Measurements from ENCODE around the gene PPP1R13B. TPM values are rescaled to one million over a fixed set of nuclear protein-coding genes. Genes with fewer than 3 reads are reported as not detected.

The PPP1R13B gene
- total RNA-seq, 1 donor from 2014 or later: 2.5 TPM

- Mint-ChIP-seq H3K9me3 (no peaks in the 10 kb centered on the region), H3K4me1 (peaks cover 4% of the 10 kb centered on the region), H3K4me3 (no peak overlapping the region), H3K27ac (no peak overlapping the region), H3K36me3 (peaks cover 18% of the 10 kb centered on the region), H3K27me3 (ENCODE audit: insufficient read depth, low read depth) (peaks cover 4% of the 10 kb centered on the region)
- Histone ChIP-seq H3K27me3 (no peaks in the 10 kb centered on the region), H3K4me1 (no peaks in the 10 kb centered on the region), H3K36me3 (no peaks in the 10 kb centered on the region), H3K4me2 (no peak overlapping the region), H4K20me1 (ENCODE audit: low read depth) (peaks cover 8% of the 10 kb centered on the region), H3K9ac (no peak overlapping the region), H3K4me3 (no peak overlapping the region), H3K79me2 (ENCODE audit: low read depth) (no peaks in the 10 kb centered on the region), H2AFZ (replicated peaks) (no peak overlapping the region), H3K9me3 (ENCODE audit: low read depth) (no peaks in the 10 kb centered on the region), H3K27ac (no peak overlapping the region), H3F3A (ENCODE audit: low read depth) (no peaks in the 10 kb centered on the region)
- DNase-seq (ENCODE audit: low spot score): no peak
- TF ChIP-seq EZH2 (IDR thresholded peaks at IDR 0.05): no peak
Measured at GRCh38 chr14:103736546-103737431, 110.6 kb downstream of the PPP1R13B start.

GRCh38 chr14:103735815-103736545 is 111.4 kb downstream of the PPP1R13B start:
- H3K27ac Mint-ChIP-seq: no peak overlapping the region
- H3K27ac ChIP-seq: no peak overlapping the region

GRCh38 chr14:103735439-103735814 is 111.9 kb downstream of the PPP1R13B start:
- Histone ChIP-seq H3K27me3 (no peaks in the 10 kb centered on the region), H3K9me3 (ENCODE audit: low read depth) (no peaks in the 10 kb centered on the region), H2AFZ (replicated peaks) (no peak overlapping the region), H3K36me3 (no peaks in the 10 kb centered on the region), H4K20me1 (ENCODE audit: low read depth) (peaks cover 8% of the 10 kb centered on the region), H3K79me2 (ENCODE audit: low read depth) (no peaks in the 10 kb centered on the region), H3K9ac (no peak overlapping the region), H3K27ac (no peak overlapping the region), H3K4me1 (no peaks in the 10 kb centered on the region), H3F3A (ENCODE audit: low read depth) (no peaks in the 10 kb centered on the region), H3K4me3 (no peak overlapping the region), H3K4me2 (no peak overlapping the region)
- Mint-ChIP-seq H3K4me3 (no peak overlapping the region), H3K27me3 (ENCODE audit: insufficient read depth, low read depth) (peaks cover 4% of the 10 kb centered on the region), H3K4me1 (peaks cover 4% of the 10 kb centered on the region), H3K9me3 (no peaks in the 10 kb centered on the region), H3K27ac (no peak overlapping the region), H3K36me3 (peaks cover 15% of the 10 kb centered on the region)
- no peak for DNase-seq (ENCODE audit: low spot score)
- TF ChIP-seq EZH2phosphoT487 (IDR thresholded peaks at IDR 0.05) (no peak), EZH2 (IDR thresholded peaks at IDR 0.05) (no peak), CTCF (IDR thresholded peaks at IDR 0.05) (no peak)

More at GRCh38 chr14:103735815-103736545, 111.4 kb downstream of the PPP1R13B start:
- no peaks in the 10 kb centered on the region for H3K36me3 ChIP-seq
- no peak for TF ChIP-seq EZH2phosphoT487 (IDR thresholded peaks at IDR 0.05)
- no peak for TF ChIP-seq EZH2 (IDR thresholded peaks at IDR 0.05)
- no peak for TF ChIP-seq CTCF (IDR thresholded peaks at IDR 0.05)
- peaks cover 8% of the 10 kb centered on the region for H4K20me1 ChIP-seq (ENCODE audit: low read depth)
- H3K4me3 ChIP-seq: no peak overlapping the region
- H3K36me3 Mint-ChIP-seq: peaks cover 17% of the 10 kb centered on the region
- H3K9me3 ChIP-seq (ENCODE audit: low read depth): no peaks in the 10 kb centered on the region
- H3K9ac ChIP-seq: no peak overlapping the region
- peaks cover 4% of the 10 kb centered on the region for H3K4me1 Mint-ChIP-seq
- no peaks in the 10 kb centered on the region for H3K9me3 Mint-ChIP-seq
- no peaks in the 10 kb centered on the region for H3F3A ChIP-seq (ENCODE audit: low read depth)
- no peak overlapping the region for H2AFZ ChIP-seq (replicated peaks)
- H3K4me1 ChIP-seq: no peaks in the 10 kb centered on the region
- H3K4me2 ChIP-seq: no peak overlapping the region
- H3K27me3 ChIP-seq: no peaks in the 10 kb centered on the region
- H3K4me3 Mint-ChIP-seq: no peak overlapping the region
- peaks cover 4% of the 10 kb centered on the region for H3K27me3 Mint-ChIP-seq (ENCODE audit: insufficient read depth, low read depth)
- DNase-seq (ENCODE audit: low spot score): no peak
- no peaks in the 10 kb centered on the region for H3K79me2 ChIP-seq (ENCODE audit: low read depth)
